SU-DHL-6 (cell line): ENCODE data around the gene LRBA.

Source experiments
- H2AFZ ChIP-seq: fragments of 200-600 bp; sonication (generic); 2 replicates; pipeline ENCODE4 v1.6.1; 2014; ENCODE audit warnings: low read depth, mild to moderate bottlenecking, moderate library complexity, mixed read lengths, antibody characterized with exemption, low read length; ENCODE audit not compliant: severe bottlenecking
- H3F3A ChIP-seq: fragments of 200-600 bp; shearing (Covaris generic); 2 replicates; pipeline ENCODE4 v1.6.0; 2016; ENCODE audit warnings: antibody characterized with exemption, mild to moderate bottlenecking; ENCODE audit not compliant: insufficient read depth
- H3K27ac ChIP-seq: fragments of 200-600 bp; sonication (generic); 2 replicates; pipeline ENCODE4 v1.5.1; 2016; ENCODE audit warnings: low read depth, mild to moderate bottlenecking, low read length, moderate library complexity, mixed read lengths
- H3K27me3 ChIP-seq: fragments of 200-600 bp; sonication (generic), shearing (Covaris generic); 2 replicates; pipeline ENCODE4 v1.6.0; 2014; ENCODE audit warnings: mild to moderate bottlenecking, low read length
- H3K36me3 ChIP-seq: fragments of 200-600 bp; sonication (generic); 2 replicates; pipeline ENCODE4 v1.6.1; 2014; ENCODE audit warnings: mild to moderate bottlenecking, low read length, mixed read lengths
- H3K4me2 ChIP-seq: fragments of 300-600, 200-600 bp; shearing (Covaris generic), sonication (generic); 2 replicates; pipeline ENCODE4 v1.6.0; 2014; ENCODE audit warnings: low read length, low read depth, mild to moderate bottlenecking; ENCODE audit not compliant: poor library complexity, severe bottlenecking
- H3K4me3 ChIP-seq: fragments of 200-600 bp; sonication (generic); 2 replicates; pipeline ENCODE4 v1.5.1; 2014; ENCODE audit warnings: antibody characterized with exemption, low read length, mild to moderate bottlenecking, mixed read lengths; ENCODE audit not compliant: insufficient read depth, poor library complexity, severe bottlenecking
- H3K79me2 ChIP-seq: fragments of 200-600 bp; sonication (generic); 2 replicates; pipeline ENCODE4 v1.6.1; 2014; ENCODE audit warnings: mild to moderate bottlenecking, low read length, moderate library complexity; ENCODE audit not compliant: insufficient read depth
- H3K9ac ChIP-seq: fragments of 200-600 bp; sonication (generic); 2 replicates; pipeline ENCODE4 v1.7.0; 2014; ENCODE audit warnings: mild to moderate bottlenecking, low read length
- H3K9me2 ChIP-seq: fragments of 200-600 bp; sonication (generic); replicated peaks from 2 replicates; pipeline ENCODE4 v1.6.1; 2014; ENCODE audit warnings: low read length; ENCODE audit not compliant: insufficient read depth
- H3K9me3 ChIP-seq: fragments of 200-600 bp; sonication (generic); 2 replicates; pipeline ENCODE4 v1.6.1; 2014; ENCODE audit warnings: low read length, mixed read lengths; ENCODE audit not compliant: insufficient read depth
- H4K20me1 ChIP-seq: fragments of 200-600 bp; sonication (generic); 2 replicates; pipeline ENCODE4 v1.6.1; 2014; ENCODE audit warnings: low read depth, mild to moderate bottlenecking, antibody characterized with exemption, low read length, moderate library complexity, mixed read lengths
- EZH2phosphoT487 ChIP-seq: fragments of 200-600 bp; sonication (generic), shearing (Covaris generic); conservative IDR thresholded peaks from 2 replicates; pipeline ENCODE4 v1.6.1; 2018; ENCODE audit warnings: mild to moderate bottlenecking, antibody characterized with exemption, low read length, moderate library complexity, mixed read lengths
- TF ChIP-seq, protein P1 (sequence below): fragments of 200-600 bp; sonication (generic); IDR thresholded peaks from one replicate; pipeline ENCODE4 v1.5.1; 2017; ENCODE audit warnings: antibody characterized with exemption, mild to moderate bottlenecking, low read length, moderate library complexity; ENCODE audit not compliant: insufficient read depth, poor library complexity, severe bottlenecking

The LRBA gene

DNA sequence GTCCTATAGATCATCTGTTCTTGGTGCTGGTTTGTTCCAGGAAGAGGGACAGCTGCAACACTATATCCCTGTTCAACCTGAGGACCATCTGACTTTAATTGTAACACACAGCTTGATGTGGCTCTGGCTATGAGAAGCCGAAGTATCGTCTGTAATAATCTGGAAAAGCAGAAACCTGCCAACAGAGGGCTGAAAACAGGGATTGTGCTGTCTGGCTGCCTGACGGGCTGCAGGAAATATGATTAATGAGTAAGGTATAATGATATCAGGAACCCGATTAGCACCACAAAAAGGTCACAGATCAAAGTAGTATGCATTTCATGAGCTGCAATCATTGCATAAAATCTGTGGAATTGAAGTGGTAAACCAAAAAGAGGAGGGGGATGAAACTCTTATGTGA, 603.6 kb downstream of the LRBA start:
- H3F3A ChIP-seq: peaks cover 10% of the 10 kb centered on the region; the same call in 1 of the 2 replicates
- no peaks in the 10 kb centered on the region for H3K27me3 ChIP-seq
- H4K20me1 ChIP-seq: no peaks in the 10 kb centered on the region
- no peaks in the 10 kb centered on the region for H3K9me3 ChIP-seq
- no peaks in the 10 kb centered on the region for H3K79me2 ChIP-seq
- no peak overlapping the region for H3K9ac ChIP-seq
- no peak for TF ChIP-seq EZH2phosphoT487
- TF ChIP-seq, protein P1, sequence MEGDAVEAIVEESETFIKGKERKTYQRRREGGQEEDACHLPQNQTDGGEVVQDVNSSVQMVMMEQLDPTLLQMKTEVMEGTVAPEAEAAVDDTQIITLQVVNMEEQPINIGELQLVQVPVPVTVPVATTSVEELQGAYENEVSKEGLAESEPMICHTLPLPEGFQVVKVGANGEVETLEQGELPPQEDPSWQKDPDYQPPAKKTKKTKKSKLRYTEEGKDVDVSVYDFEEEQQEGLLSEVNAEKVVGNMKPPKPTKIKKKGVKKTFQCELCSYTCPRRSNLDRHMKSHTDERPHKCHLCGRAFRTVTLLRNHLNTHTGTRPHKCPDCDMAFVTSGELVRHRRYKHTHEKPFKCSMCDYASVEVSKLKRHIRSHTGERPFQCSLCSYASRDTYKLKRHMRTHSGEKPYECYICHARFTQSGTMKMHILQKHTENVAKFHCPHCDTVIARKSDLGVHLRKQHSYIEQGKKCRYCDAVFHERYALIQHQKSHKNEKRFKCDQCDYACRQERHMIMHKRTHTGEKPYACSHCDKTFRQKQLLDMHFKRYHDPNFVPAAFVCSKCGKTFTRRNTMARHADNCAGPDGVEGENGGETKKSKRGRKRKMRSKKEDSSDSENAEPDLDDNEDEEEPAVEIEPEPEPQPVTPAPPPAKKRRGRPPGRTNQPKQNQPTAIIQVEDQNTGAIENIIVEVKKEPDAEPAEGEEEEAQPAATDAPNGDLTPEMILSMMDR: no peak
- H2AFZ ChIP-seq: no peak overlapping the region
- H3K36me3 ChIP-seq: peaks cover 3% of the 10 kb centered on the region; the same call in 1 of the 2 replicates
- no peak overlapping the region for H3K4me2 ChIP-seq
- no peaks in the 10 kb centered on the region for H3K9me2 ChIP-seq
- no peak overlapping the region for H3K4me3 ChIP-seq
- H3K27ac ChIP-seq: no peak overlapping the region

DNA sequence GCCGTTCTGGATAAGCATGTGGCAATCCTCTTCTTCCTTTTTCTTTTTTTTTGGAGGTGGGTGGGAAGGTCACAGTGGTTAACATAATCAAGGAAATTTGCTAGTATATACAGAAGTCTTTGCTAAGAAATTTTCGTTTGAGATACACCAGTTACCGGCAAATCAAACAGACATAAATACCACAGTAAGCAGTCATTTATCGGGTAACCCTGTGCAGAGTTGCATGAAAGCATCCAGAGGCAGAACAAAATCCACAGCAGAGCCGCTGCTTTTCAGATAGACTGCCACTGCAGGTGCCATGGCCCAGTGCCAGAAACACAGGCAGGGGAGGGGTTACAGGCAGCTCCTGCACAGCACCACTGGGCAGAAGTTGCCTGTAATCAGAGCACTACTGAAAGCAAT, 612.2 kb downstream of the LRBA start:
- Histone ChIP-seq H3K9me2 (no peaks in the 10 kb centered on the region), H2AFZ (peak overlapping the region; percentile 3), H3K9me3 (no peaks in the 10 kb centered on the region), H3K9ac (peak overlapping the region; percentile 25; the same call in 1 of the 2 replicates), H3K36me3 (no peaks in the 10 kb centered on the region), H3K27me3 (no peaks in the 10 kb centered on the region), H4K20me1 (no peaks in the 10 kb centered on the region), H3K4me3 (peak overlapping the region; percentile 45), H3K79me2 (no peaks in the 10 kb centered on the region), H3K4me2 (peak overlapping the region; percentile 96), H3F3A (peaks cover 14% of the 10 kb centered on the region; the same call in 1 of the 2 replicates), H3K27ac (peak overlapping the region; percentile 77)
- TF ChIP-seq EZH2phosphoT487: no peak
- TF ChIP-seq, protein P1: no peak

DNA sequence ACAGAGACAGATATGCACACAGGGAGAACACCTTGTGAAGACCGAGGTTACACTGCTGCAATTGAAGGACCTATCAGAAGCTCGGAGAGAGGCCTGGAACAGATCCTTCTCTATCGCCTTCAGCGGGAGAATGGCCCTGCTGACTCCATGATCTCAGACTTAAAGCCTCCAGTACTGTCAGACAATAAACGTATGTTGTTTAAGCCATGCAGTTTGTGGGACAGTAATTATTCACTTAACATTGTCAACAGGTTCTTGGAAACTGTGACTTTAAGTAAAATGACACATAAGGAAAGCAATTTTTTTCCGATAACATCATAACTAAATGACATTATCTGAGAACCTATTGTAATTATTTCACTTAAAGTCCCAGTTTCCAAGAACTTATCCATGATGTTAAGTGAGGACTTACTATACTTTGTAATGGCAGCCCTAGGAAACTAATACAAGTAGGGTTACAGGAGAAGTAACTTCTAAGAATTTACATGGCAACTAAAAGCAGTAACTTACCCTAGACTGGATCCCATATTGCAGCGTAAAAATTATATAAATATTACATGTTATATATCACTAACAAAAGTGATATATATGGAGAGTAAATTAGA, 613.9 kb downstream of the LRBA start:
- Histone ChIP-seq H3K4me2 (no peak overlapping the region), H3K9me3 (no peaks in the 10 kb centered on the region), H3F3A (peaks cover 12% of the 10 kb centered on the region; the same call in 1 of the 2 replicates), H3K9ac (no peak overlapping the region), H3K27me3 (no peaks in the 10 kb centered on the region), H3K9me2 (no peaks in the 10 kb centered on the region), H3K79me2 (no peaks in the 10 kb centered on the region), H3K36me3 (no peaks in the 10 kb centered on the region), H2AFZ (no peak overlapping the region), H3K4me3 (no peak overlapping the region), H3K27ac (no peak overlapping the region), H4K20me1 (no peaks in the 10 kb centered on the region)
- no peak for TF ChIP-seq EZH2phosphoT487
- TF ChIP-seq, protein P1: no peak
